ENCODE results near the gene KCNIP4. TPM values are rescaled to one million over a fixed set of nuclear protein-coding genes. Genes with fewer than 3 reads are reported as not detected.

Gene KCNIP4
- total and polyA plus RNA-seq, 12 donors = 0.15 TPM; not detected in 11

GRCh38 chr4:21979196-21979595 lies 30.6 kb upstream of the KCNIP4 start:
- TF ChIP-seq CTCF (IDR thresholded peaks at IDR 0.05) = no peak
- Histone ChIP-seq H3K36me3 (no peaks in the 10 kb centered on the region), H3K27ac (no peak overlapping the region), H3K4me1 (no peaks in the 10 kb centered on the region), H3K4me3 (no peak overlapping the region), H3K27me3 (no peaks in the 10 kb centered on the region), H3K9me3 (peaks cover 0 to 8% (median 0%) of the 10 kb centered on the region in 11 donors)
- intact Hi-C loops (cut with DNase I) = no loop called here
- no peak for ATAC-seq
- DNase-seq = no peak
- 89 to 92% methylated on average over 1 of the region's 1 CpG for WGBS, 2 donors

- ATAC-seq = no peak
- Histone ChIP-seq H3K36me3 (no peaks in the 10 kb centered on the region), H3K27me3 (no peaks in the 10 kb centered on the region), H3K27ac (no peak overlapping the region), H3K4me1 (no peaks in the 10 kb centered on the region), H3K4me3 (no peak overlapping the region), H3K9me3 (peaks cover 0 to 8% (median 0%) of the 10 kb centered on the region in 11 donors)
- intact Hi-C loops (cut with DNase I) = no loop called here
- WGBS, 2 donors = 67 to 75% methylated on average over 1 of the region's 1 CpG
- no peak for DNase-seq
- TF ChIP-seq CTCF (IDR thresholded peaks at IDR 0.05) = no peak
Measured at GRCh38 chr4:21976166-21976565, 27.6 kb upstream of the KCNIP4 start.

GRCh38 chr4:21973850-21974249 lies 25.3 kb upstream of the KCNIP4 start:
- DNase-seq = no peak
- Histone ChIP-seq H3K4me1 (no peaks in the 10 kb centered on the region), H3K27me3 (no peaks in the 10 kb centered on the region), H3K4me3 (no peak overlapping the region), H3K36me3 (no peaks in the 10 kb centered on the region), H3K9me3 (peaks cover 0 to 8% (median 0%) of the 10 kb centered on the region in 11 donors), H3K27ac (no peak overlapping the region)
- no peak for ATAC-seq
- TF ChIP-seq CTCF (IDR thresholded peaks at IDR 0.05) = no peak
- 60 to 69% methylated on average over 3 of the region's 3 CpGs for WGBS, 2 donors
- intact Hi-C loops (cut with DNase I) = no loop called here

- H3K4me3 ChIP-seq = no peak overlapping the region
- WGBS, 2 donors = 59 to 69% methylated on average over 3 of the region's 3 CpGs
- no peaks in the 10 kb centered on the region for H3K27me3 ChIP-seq
- ATAC-seq = no peak
- no peaks in the 10 kb centered on the region for H3K36me3 ChIP-seq
- no peak overlapping the region for H3K27ac ChIP-seq
- H3K9me3 ChIP-seq = no peaks in the 10 kb centered on the region
- intact Hi-C loops (cut with DNase I) = no loop called here
- no peak for TF ChIP-seq CTCF (IDR thresholded peaks at IDR 0.05)
- no peak for DNase-seq
- H3K4me1 ChIP-seq = no peaks in the 10 kb centered on the region
Measured at GRCh38 chr4:21964762-21965319, 16.3 kb upstream of the KCNIP4 start.

Data from heart right ventricle (tissue), 16 donors.